Adrenal gland (tissue), 19 donors: ENCODE measurements around the gene PLA2G4E. TPM values are rescaled to one million over a fixed set of nuclear protein-coding genes. Genes with fewer than 3 reads are reported as not detected.

Experiments
- DNase-seq, 7 donors: peaks; one replicate each; pipeline ENCODE4 v3.0.0-alpha.2; 2019 to 2020
- H3K27ac ChIP-seq, 5 donors: fragments of 200-600 bp; sonication (generic) in 4 of 5; 1 replicate in 3 of 5; 2 replicates in 2 of 5; pipeline versions ENCODE4 v1.5.1 to v1.8.0; 2016 to 2020; ENCODE audit warnings: mild to moderate bottlenecking in 1 of 5
- H3K27me3 ChIP-seq: fragments of 200-600 bp; 2 replicates; pipeline ENCODE4 v1.8.0; 2021
- H3K36me3 ChIP-seq, 2 donors: fragments of 200-600 bp; replicated peaks in 1 of 2; 1 replicate in 1 of 2; 2 replicates in 1 of 2; pipeline versions ENCODE4 v1.5.1 to v1.8.0; 2018 to 2022
- H3K4me1 ChIP-seq, 2 donors: fragments of 200-600 bp; replicated peaks in 1 of 2; 1 replicate in 1 of 2; 2 replicates in 1 of 2; pipeline versions ENCODE4 v1.5.1 to v1.8.0; 2018 to 2021
- H3K4me3 ChIP-seq, 4 donors: fragments of 200-600 bp; sonication (generic) in 3 of 4; one replicate each; pipeline ENCODE4 v1.5.1; 2016 to 2018
- H3K9me3 ChIP-seq, 3 donors: fragments of 200-600 bp; sonication (generic) in 1 of 3; replicated peaks in 1 of 3; 1 replicate in 2 of 3; 2 replicates in 1 of 3; pipeline versions ENCODE4 v1.5.1 to v1.8.0; 2016 to 2021
- POLR2A ChIP-seq, 2 donors: fragments of 450-650 bp; IDR thresholded peaks; one replicate each; pipeline ENCODE4 v1.6.1; 2017; ENCODE audit warnings: antibody characterized with exemption in 2 of 2, mild to moderate bottlenecking in 2 of 2, moderate library complexity in 1 of 2
- WGBS, 4 donors: extraction: QIAGEN DNeasy Blood & Tissue Kit in 2 of 4; methylation state at CpG; one replicate each; pipeline versions ENCODE4 v1.1.5 to v1.1.7; 2013 to 2017; 5-methylcytosine and 5-hydroxymethylcytosine counted together
- intact Hi-C, 2 donors: fragments of 100-400 bp; cut with DNase I; formaldehyde crosslinking; loops; one replicate each; pipeline versions ENCODE4 v1.14.1 to v1.15.0; 2022 to 2023
- long read RNA-seq, 10 donors: library from polyadenylated mRNA in 3 of 10; unstranded in 2 of 10; stranded (forward) in 1 of 10; transcript quantifications; one replicate each; pipeline ENCODE4 v2.0.0 and lab custom pipeline, GENCODE V29; 2021 to 2026
- polyA plus RNA-seq, 3 donors: library from polyadenylated mRNA; stranded (reverse); fragments of 200-250 nt in 2 of 3; fragments of 350-450 nt in 1 of 3; fragmentation: Illumina TruSeq in 1 of 3; extraction: RNeasy Lipid Tissue Mini Kit (QIAGEN cat#74804) in 1 of 3; gene quantifications; one replicate each; pipeline ENCODE4 v1.2.3, GENCODE V29; 2013 to 2014
- total RNA-seq, 9 donors: library from RNA; depleted of rRNA in 4 of 9; stranded (reverse); fragments of >200 nt in 4 of 9; fragments of 120-200 nt in 1 of 9; fragmentation: NEBNext Ultra II Directional in 1 of 9; extraction: Animal tissue kit (Norgen Biotek cat#: 25700) in 1 of 9; gene quantifications; one replicate each; pipeline versions ENCODE4 v1.1.0 to v1.2.4, GENCODE V29; 2013 to 2023
- TF ChIP-seq, protein P1 (sequence below), 6 experiments: fragments of 450-650 bp in 4 of 6; fragments of 200-600 bp in 2 of 6; sonication (generic) in 1 of 6; IDR thresholded peaks; 1 replicate in 5 of 6; 2 replicates in 1 of 6; pipeline versions ENCODE4 v1.5.1 to v1.8.0; 2016 to 2021; ENCODE audit warnings: antibody characterized with exemption in 6 of 6, mild to moderate bottlenecking in 2 of 6, moderate library complexity in 1 of 6
- donor health status: healthy with polysubstance abuse.
- donor health status: Bipolar disorder and iron deficiency.
- donor health status: DM: yes; HTN: yes; CAD: no.
- donor health status: DM: no; HTN: no; CAD: no.
- donor health status: DM: no; HTN: no; CAD: no.
- donor health status: DM: yes; HTN: yes; CAD: no.

PLA2G4E gene, protein sequence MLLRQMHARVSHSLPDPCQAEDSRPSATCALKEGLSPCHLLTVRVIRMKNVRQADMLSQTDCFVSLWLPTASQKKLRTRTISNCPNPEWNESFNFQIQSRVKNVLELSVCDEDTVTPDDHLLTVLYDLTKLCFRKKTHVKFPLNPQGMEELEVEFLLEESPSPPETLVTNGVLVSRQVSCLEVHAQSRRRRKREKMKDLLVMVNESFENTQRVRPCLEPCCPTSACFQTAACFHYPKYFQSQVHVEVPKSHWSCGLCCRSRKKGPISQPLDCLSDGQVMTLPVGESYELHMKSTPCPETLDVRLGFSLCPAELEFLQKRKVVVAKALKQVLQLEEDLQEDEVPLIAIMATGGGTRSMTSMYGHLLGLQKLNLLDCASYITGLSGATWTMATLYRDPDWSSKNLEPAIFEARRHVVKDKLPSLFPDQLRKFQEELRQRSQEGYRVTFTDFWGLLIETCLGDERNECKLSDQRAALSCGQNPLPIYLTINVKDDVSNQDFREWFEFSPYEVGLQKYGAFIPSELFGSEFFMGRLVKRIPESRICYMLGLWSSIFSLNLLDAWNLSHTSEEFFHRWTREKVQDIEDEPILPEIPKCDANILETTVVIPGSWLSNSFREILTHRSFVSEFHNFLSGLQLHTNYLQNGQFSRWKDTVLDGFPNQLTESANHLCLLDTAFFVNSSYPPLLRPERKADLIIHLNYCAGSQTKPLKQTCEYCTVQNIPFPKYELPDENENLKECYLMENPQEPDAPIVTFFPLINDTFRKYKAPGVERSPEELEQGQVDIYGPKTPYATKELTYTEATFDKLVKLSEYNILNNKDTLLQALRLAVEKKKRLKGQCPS
- under 1 TPM in 2 of 9 donors, not detected in 7; 0.22 to 0.25 TPM for total RNA-seq
- 1 to 10 TPM in 1 of 3 donors, under 1 TPM in 1, not detected in 1; 0.03 to 1.1 TPM for polyA plus RNA-seq
- long read RNA-seq, donor 1: 0 reads
- long read RNA-seq, donor 2: 0 reads
- long read RNA-seq, donor 3: 0 reads
- long read RNA-seq, donor 4: 0 reads
- long read RNA-seq, donor 5: 0 reads
- long read RNA-seq, donor 6: 0 reads
- long read RNA-seq, donor 7: 0 reads
- long read RNA-seq, donor 8: 0 reads
- long read RNA-seq, donor 9: 0 reads
- long read RNA-seq, donor 10: 0 reads

DNA sequence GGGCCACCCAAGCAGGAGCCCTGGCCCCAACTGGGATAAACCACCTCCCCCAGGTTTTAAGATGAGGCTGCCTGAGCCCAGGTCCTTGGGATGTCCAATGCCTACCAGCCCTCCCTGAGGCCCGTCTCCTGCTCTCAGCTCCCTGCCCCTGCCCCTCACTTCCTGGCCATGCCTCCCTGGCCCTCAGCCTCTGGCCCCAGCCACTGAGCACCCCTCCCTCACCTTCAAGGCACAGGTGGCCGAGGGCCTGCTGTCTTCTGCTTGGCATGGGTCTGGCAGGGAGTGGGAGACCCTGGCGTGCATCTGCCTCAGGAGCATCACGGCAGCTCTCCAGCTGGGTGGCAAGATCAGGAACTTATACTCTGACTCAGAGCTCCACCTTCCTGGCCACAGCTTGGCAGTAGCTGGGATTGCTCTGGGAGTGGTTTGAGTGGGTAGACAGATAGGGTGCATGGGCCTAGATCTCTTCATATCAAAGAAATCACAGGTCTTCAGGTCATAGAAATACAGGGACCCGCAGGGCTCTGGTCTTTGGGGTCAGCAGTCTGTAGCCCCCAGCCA, at the start of gene PLA2G4E:
PLA2G4E (minus strand) TSS at position 330 of the 561 bp plus-strand sequence; CDS start at position 318, 12 bp downstream.
- Histone ChIP-seq H3K4me3 (no peak within 1 kb of the TSS), H3K4me1 (no peaks in the 10 kb centered on the region), H3K27me3 (no peaks in the 10 kb centered on the region), H3K27ac (no peak within 1 kb of the TSS), H3K36me3 (no peaks in the 10 kb centered on the region), H3K9me3 (no peaks in the 10 kb centered on the region)
- TF ChIP-seq, protein P1, sequence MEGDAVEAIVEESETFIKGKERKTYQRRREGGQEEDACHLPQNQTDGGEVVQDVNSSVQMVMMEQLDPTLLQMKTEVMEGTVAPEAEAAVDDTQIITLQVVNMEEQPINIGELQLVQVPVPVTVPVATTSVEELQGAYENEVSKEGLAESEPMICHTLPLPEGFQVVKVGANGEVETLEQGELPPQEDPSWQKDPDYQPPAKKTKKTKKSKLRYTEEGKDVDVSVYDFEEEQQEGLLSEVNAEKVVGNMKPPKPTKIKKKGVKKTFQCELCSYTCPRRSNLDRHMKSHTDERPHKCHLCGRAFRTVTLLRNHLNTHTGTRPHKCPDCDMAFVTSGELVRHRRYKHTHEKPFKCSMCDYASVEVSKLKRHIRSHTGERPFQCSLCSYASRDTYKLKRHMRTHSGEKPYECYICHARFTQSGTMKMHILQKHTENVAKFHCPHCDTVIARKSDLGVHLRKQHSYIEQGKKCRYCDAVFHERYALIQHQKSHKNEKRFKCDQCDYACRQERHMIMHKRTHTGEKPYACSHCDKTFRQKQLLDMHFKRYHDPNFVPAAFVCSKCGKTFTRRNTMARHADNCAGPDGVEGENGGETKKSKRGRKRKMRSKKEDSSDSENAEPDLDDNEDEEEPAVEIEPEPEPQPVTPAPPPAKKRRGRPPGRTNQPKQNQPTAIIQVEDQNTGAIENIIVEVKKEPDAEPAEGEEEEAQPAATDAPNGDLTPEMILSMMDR (IDR thresholded peaks at IDR 0.05): no peak
- no peak for TF ChIP-seq POLR2A (IDR thresholded peaks at IDR 0.05)
- DNase-seq: no peak
- intact Hi-C loops: no loop called here
- WGBS, 4 donors: 80 to 95% (median 90%) methylated on average over 3 to 5 of the region's 5 CpGs

DNA sequence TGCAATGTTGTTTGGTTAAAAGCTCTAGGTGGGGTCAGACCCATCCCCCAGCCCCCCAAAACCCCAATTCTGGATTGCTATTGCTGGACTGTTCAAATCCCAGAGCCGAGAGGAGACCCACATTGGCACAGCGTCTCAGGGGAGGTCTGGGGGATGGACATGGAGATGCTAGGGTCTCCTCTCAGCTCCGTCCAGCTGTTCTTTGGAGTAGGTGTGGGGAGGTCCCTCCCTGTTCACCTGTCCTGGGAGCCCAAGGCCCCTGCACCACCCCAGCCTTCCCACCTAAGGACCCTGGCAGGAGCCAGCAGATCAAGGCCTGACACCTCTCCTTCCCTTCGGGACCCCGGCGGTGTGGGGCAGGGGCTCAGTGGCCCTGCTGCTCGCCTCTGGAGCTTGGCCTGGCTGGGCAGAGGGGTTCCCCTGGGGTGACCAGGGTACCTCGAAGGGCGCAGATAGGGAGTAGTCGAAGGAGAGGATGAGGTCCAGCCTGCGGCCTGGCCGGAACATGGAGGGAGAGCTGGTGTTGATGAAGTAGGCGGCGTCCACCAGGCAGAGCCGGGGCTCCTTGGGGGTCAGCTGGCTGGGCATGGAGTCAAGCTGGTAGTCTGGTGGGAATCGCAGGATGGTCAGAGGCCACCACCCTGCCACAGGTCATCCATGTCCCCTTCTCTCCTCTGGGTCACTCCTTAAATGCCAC, 49.6 kb upstream of the PLA2G4E start:
- TF ChIP-seq POLR2A (IDR thresholded peaks at IDR 0.05): no peak
- TF ChIP-seq, protein P1 (IDR thresholded peaks at IDR 0.05): no peak

DNA sequence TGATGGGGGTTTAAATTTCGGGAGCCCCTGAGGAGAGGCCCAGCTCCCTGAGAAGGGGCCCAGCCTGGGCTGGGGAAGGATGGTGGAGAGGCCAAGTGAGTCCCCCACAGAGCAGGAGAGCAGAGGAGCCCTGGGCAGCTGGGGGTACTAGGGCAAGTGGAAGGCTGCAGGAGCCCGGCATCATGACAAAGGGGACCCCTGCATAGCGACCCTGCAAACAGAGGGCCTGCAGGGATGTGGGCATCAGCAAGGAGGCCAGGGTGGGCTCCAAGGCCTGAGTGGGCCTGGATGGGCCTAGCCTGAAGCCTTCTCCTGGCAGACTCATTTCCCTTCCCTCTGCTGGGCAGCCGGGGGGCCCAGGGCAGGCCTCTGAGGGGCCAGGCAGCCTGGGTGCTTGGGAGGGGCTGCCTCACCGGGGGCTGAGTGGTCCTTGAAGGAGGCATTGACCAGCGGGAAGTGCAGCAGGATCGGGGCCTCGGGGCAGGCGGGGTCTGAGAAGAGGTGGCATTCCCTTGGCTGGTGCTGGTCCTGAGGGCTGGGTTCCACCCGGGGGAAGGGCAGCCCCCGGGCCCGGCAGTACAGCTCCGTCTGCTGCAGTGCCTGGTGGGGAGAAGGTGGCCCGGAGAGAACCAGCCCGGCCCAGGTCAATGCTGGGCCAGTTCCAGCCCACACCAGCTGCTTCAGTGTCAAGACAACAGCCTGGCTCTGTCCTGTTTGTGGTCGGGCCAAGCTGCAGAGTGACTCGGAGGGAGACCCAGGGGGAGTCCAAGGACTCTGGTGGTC, 48.8 kb upstream of the PLA2G4E start:
- no peaks in the 10 kb centered on the region for H3K9me3 ChIP-seq
- no peaks in the 10 kb centered on the region for H3K36me3 ChIP-seq
- DNase-seq: peak in 2 of 7 donors; percentile 12 to 18
- H3K4me3 ChIP-seq: no peak overlapping the region
- 60 to 76% (median 73%) methylated on average over 13 to 17 of the region's 17 CpGs for WGBS, 4 donors
- peaks cover 0 to 4% of the 10 kb centered on the region in 2 donors for H3K4me1 ChIP-seq
- intact Hi-C loops: loop anchor here in 1 of 2 donors (5.0 kb wide), 1 partner anchor 73 kb away; no protein-coding TSS in a partner anchor
- no peaks in the 10 kb centered on the region for H3K27me3 ChIP-seq
- no peak for TF ChIP-seq POLR2A (IDR thresholded peaks at IDR 0.05)
- TF ChIP-seq, protein P1 (IDR thresholded peaks at IDR 0.05): no peak
- H3K27ac ChIP-seq: no peak overlapping the region

More for the DNA sequence above, 49.6 kb upstream of the PLA2G4E start:
- 89 to 95% (median 92%) methylated on average over 15 to 16 of the region's 16 CpGs for WGBS, 4 donors
- Histone ChIP-seq H3K27me3 (no peaks in the 10 kb centered on the region), H3K4me3 (no peak overlapping the region), H3K27ac (no peak overlapping the region), H3K36me3 (no peaks in the 10 kb centered on the region), H3K9me3 (no peaks in the 10 kb centered on the region), H3K4me1 (peaks cover 0 to 4% of the 10 kb centered on the region in 2 donors)
- DNase-seq: peak in 2 of 7 donors; percentile 9 to 35
- intact Hi-C loops: no loop called here
